GM12878 (cell line): ENCODE results near the gene ASS1. TPM values are rescaled to one million over a fixed set of nuclear protein-coding genes. Genes with fewer than 3 reads are reported as not detected.

Experiments used
- ATF7 ChIP-seq: fragments of 450-650 bp; IDR thresholded peaks from 2 replicates; pipeline ENCODE4 v1.6.1; 2016; ENCODE audit warnings: low read depth, mild to moderate bottlenecking
- CREB1 ChIP-seq: IDR thresholded peaks from 2 replicates; pipeline ENCODE4 v1.6.1; 2012; ENCODE audit warnings: low read depth, mild to moderate bottlenecking, inconsistent platforms
- ETV6 ChIP-seq, 2 experiments: fragments of 450-650 bp in 1 of 2; IDR thresholded peaks in 1 of 2; conservative IDR thresholded peaks in 1 of 2; 2 replicates each; pipeline ENCODE4 v1.6.1; 2014; ENCODE audit warnings: antibody characterized with exemption in 1 of 2, borderline replicate concordance in 1 of 2, low read depth in 1 of 2, mild to moderate bottlenecking in 1 of 2, moderate library complexity in 1 of 2
- GATAD2B ChIP-seq: fragments of 450-650 bp; conservative IDR thresholded peaks from 2 replicates; pipeline ENCODE4 v1.6.1; 2017; ENCODE audit warnings: low read depth, mild to moderate bottlenecking, moderate library complexity
- JUNB ChIP-seq: IDR thresholded peaks from 2 replicates; pipeline ENCODE4 v1.6.1; 2016; ENCODE audit warnings: antibody characterized with exemption, mild to moderate bottlenecking
- MLLT1 ChIP-seq: fragments of 450-650 bp; IDR thresholded peaks from 2 replicates; pipeline ENCODE4 v1.6.1; 2016; ENCODE audit warnings: mild to moderate bottlenecking
- MTA2 ChIP-seq: fragments of 450-650 bp; IDR thresholded peaks from 2 replicates; pipeline ENCODE4 v1.6.1; 2016; ENCODE audit warnings: low read depth, mild to moderate bottlenecking, moderate library complexity
- NBN ChIP-seq: fragments of 450-650 bp; IDR thresholded peaks from 2 replicates; pipeline ENCODE4 v1.6.1; 2016
- NFYB ChIP-seq: IDR thresholded peaks from 2 replicates; pipeline ENCODE4 v1.6.1; 2011; ENCODE audit warnings: low read depth, mild to moderate bottlenecking, low read length, improper control_type of control experiment, moderate library complexity; ENCODE audit not compliant: insufficient read depth
- NR2C2 ChIP-seq: IDR thresholded peaks from 2 replicates; pipeline ENCODE4 v1.6.1; 2011; ENCODE audit warnings: borderline replicate concordance, low read depth; ENCODE audit not compliant: control insufficient read depth, insufficient read length
- PAX8 ChIP-seq: fragments of 450-650 bp; IDR thresholded peaks from 2 replicates; pipeline ENCODE4 v1.6.1; 2017; ENCODE audit warnings: mild to moderate bottlenecking, moderate library complexity
- POLR2A ChIP-seq: IDR thresholded peaks from 2 replicates; pipeline ENCODE4 v1.6.1; 2011; ENCODE audit warnings: low read depth, mild to moderate bottlenecking, low read length
- REST ChIP-seq: IDR thresholded peaks from 2 replicates; pipeline ENCODE4 v1.6.1; 2012; ENCODE audit warnings: mild to moderate bottlenecking, low read depth, low read length
- SPI1 ChIP-seq: IDR thresholded peaks from 2 replicates; pipeline ENCODE4 v1.6.1; 2011; ENCODE audit warnings: low read depth, mild to moderate bottlenecking, low read length, moderate library complexity, borderline replicate concordance; ENCODE audit not compliant: insufficient read depth
- SREBF2 ChIP-seq: IDR thresholded peaks from 2 replicates; pipeline ENCODE4 v1.6.1; 2012; ENCODE audit warnings: mild to moderate bottlenecking, low read length
- SUZ12 ChIP-seq: fragments of 200-600 bp; sonication (generic); IDR thresholded peaks from one replicate; pipeline ENCODE4 v1.6.1; 2018; ENCODE audit warnings: antibody characterized with exemption, mild to moderate bottlenecking; ENCODE audit not compliant: unreplicated experiment
- TARDBP ChIP-seq: IDR thresholded peaks from 2 replicates; pipeline ENCODE4 v1.6.1; 2016; ENCODE audit warnings: borderline replicate concordance
- YY1 ChIP-seq: IDR thresholded peaks from 2 replicates; pipeline ENCODE4 v1.6.1; 2011; ENCODE audit warnings: low read depth, mild to moderate bottlenecking, low read length
- ZBTB40 ChIP-seq: fragments of 450-650 bp; IDR thresholded peaks from 2 replicates; pipeline ENCODE4 v1.6.1; 2016; ENCODE audit warnings: mild to moderate bottlenecking, moderate library complexity, borderline replicate concordance
- ZNF384 ChIP-seq: IDR thresholded peaks from 2 replicates; pipeline ENCODE4 v1.6.1; 2012; ENCODE audit warnings: low read depth, mild to moderate bottlenecking, low read length, improper control_type of control experiment, borderline replicate concordance
- polyA plus RNA-seq, 11 experiments: library from polyadenylated mRNA; depleted of rRNA in 4 of 11; unstranded in 6 of 11; stranded (reverse) in 5 of 11; fragments of >200 nt; fragmentation: Nextera tagmentation in 4 of 11; fragmentation: Illumina TruSeq in 1 of 11; extraction: Ambion mirVana in 4 of 11; extraction: Trizol in 1 of 11; gene quantifications; 1 replicate in 1 of 11; 2 replicates in 10 of 11; pipeline versions ENCODE4 v1.2.1 to v1.2.3, GENCODE V29; 2011 to 2016; ENCODE audit warnings: inconsistent platforms in 2 of 11, missing spikeins in 2 of 11, low read depth in 1 of 11
- total RNA-seq, 4 experiments: library from RNA; depleted of rRNA in 3 of 4; stranded (reverse); fragments of >200 nt in 3 of 4; fragmentation: Illumina TruSeq in 1 of 4; extraction: Trizol in 1 of 4; gene quantifications; 2 replicates each; pipeline versions ENCODE4 v1.2.1 to v1.2.3, GENCODE V29; 2013 to 2021

The ASS1 gene
- total and polyA plus RNA-seq, 10 of the 15 experiments (the other 5 are each of a cell fraction or from before 2014, with no cell fraction given), result 0.10 to 6.1 (median 0.28) TPM; not detected in 3

- no peak for TF ChIP-seq NR2C2
- TF ChIP-seq ETV6 (conservative IDR thresholded peaks at IDR 0.05 in 1 of 2, IDR thresholded peaks at IDR 0.05 in 1 of 2; ENCODE audit: borderline replicate concordance in 1 of 2, low read depth in 1 of 2), result no peak
- no peak for TF ChIP-seq SREBF2
- no peak for TF ChIP-seq JUNB
- TF ChIP-seq MTA2, result no peak
- no peak for TF ChIP-seq MLLT1
- TF ChIP-seq NBN, result no peak
- no peak for TF ChIP-seq SPI1
- no peak for TF ChIP-seq GATAD2B
- TF ChIP-seq REST, result no peak
- peak; percentile 45; the same call in 1 of the 2 replicates for TF ChIP-seq CREB1
- no peak for TF ChIP-seq POLR2A
- no peak for TF ChIP-seq PAX8
- TF ChIP-seq SUZ12, result no peak
- TF ChIP-seq NFYB, result peak; percentile 60
- no peak for TF ChIP-seq ZNF384
- TF ChIP-seq ZBTB40, result no peak
- no peak for TF ChIP-seq ATF7
- TF ChIP-seq TARDBP, result no peak
- TF ChIP-seq YY1, result no peak
Observed at GRCh38 chr9:130549093-130549735, 104.5 kb downstream of the ASS1 start (continued).
